ENCODE data around the gene GET3. TPM values are rescaled to one million over a fixed set of nuclear protein-coding genes. Genes with fewer than 3 reads are reported as not detected.
A peak's percentile ranks its signal among the peaks of the same experiment; 100 is the strongest.

GET3 gene
- total and polyA plus RNA-seq, 4 donors = 22.8 to 44.1 (median 27.2) TPM

- Histone ChIP-seq H3K27me3 (ENCODE audit: control insufficient read depth in 4 of 4, insufficient read depth in 4 of 4, low read length in 3 of 4) (no peaks in the 10 kb centered on the region), H3K27ac (ENCODE audit: low read depth in 1 of 2, low read length in 2 of 2) (peak overlapping the region; percentile 26 to 79), H3K4me3 (ENCODE audit: low read depth in 1 of 3, low read length in 3 of 3) (peak overlapping the region; percentile 54 to 98 (median 78)), H3K36me3 (ENCODE audit: control insufficient read depth in 4 of 4, insufficient read depth in 3 of 4, low read depth in 1 of 4, low read length in 3 of 4) (peaks cover 0 to 8% (median 3%) of the 10 kb centered on the region in 4 donors), H3K9ac (ENCODE audit: low read depth in 1 of 2, low read length in 2 of 2) (peak overlapping the region; percentile 45 to 79), H3K9me3 (ENCODE audit: control insufficient read depth in 4 of 4, low read length in 3 of 4) (no peaks in the 10 kb centered on the region), H3K4me1 (ENCODE audit: control insufficient read depth in 4 of 4, insufficient read depth in 4 of 4, low read length in 3 of 4) (peaks cover 6 to 42% (median 35%) of the 10 kb centered on the region in 4 donors)
- DNase-seq (ENCODE audit: low spot score) = peak; percentile 71
- under 1% methylated on average over 65 of the region's 65 CpGs for WGBS
- TF ChIP-seq EGR1 (IDR thresholded peaks at IDR 0.05; ENCODE audit: low read depth in 2 of 2) (no peak), FOXA2 (IDR thresholded peaks at IDR 0.05) (no peak), SP1 (IDR thresholded peaks at IDR 0.05) (no peak), ATF3 (IDR thresholded peaks at IDR 0.05) (no peak), YY1 (IDR thresholded peaks at IDR 0.05) (no peak), CTCF (IDR thresholded peaks at IDR 0.05; ENCODE audit: low read depth, low read length, missing input control) (no peak), RXRA (IDR thresholded peaks at IDR 0.05) (peak in 1 of 2 donors; percentile 30), RAD21 (IDR thresholded peaks at IDR 0.05) (no peak), HNF4A (conservative IDR thresholded peaks at IDR 0.05) (no peak)
These were observed 15.4 kb upstream of the GET3 start for GRCh38 chr19:12721656-12722565.

- H3K9ac ChIP-seq (ENCODE audit: low read depth in 1 of 2, low read length in 2 of 2) = peak overlapping the region; percentile 17 to 84
- H3K36me3 ChIP-seq (ENCODE audit: control insufficient read depth in 4 of 4, insufficient read depth in 3 of 4, low read depth in 1 of 4, low read length in 3 of 4) = peaks cover 0 to 7% (median 3%) of the 10 kb centered on the region in 4 donors
- 3% methylated on average over 32 of the region's 32 CpGs for WGBS
- peaks cover 6 to 43% (median 34%) of the 10 kb centered on the region in 4 donors for H3K4me1 ChIP-seq (ENCODE audit: control insufficient read depth in 4 of 4, insufficient read depth in 4 of 4, low read length in 3 of 4)
- H3K27ac ChIP-seq (ENCODE audit: low read depth in 1 of 2, low read length in 2 of 2) = peak overlapping the region; percentile 26 to 79
- peak; percentile 89 for DNase-seq (ENCODE audit: low spot score)
- peak overlapping the region; percentile 49 to 98 (median 73) for H3K4me3 ChIP-seq (ENCODE audit: low read depth in 1 of 3, low read length in 3 of 3)
- no peaks in the 10 kb centered on the region for H3K9me3 ChIP-seq (ENCODE audit: control insufficient read depth in 4 of 4, low read length in 3 of 4)
- no peaks in the 10 kb centered on the region for H3K27me3 ChIP-seq (ENCODE audit: control insufficient read depth in 4 of 4, insufficient read depth in 4 of 4, low read length in 3 of 4)
- TF ChIP-seq FOXA2 (IDR thresholded peaks at IDR 0.05) (no peak), SP1 (IDR thresholded peaks at IDR 0.05) (peak; percentile 67), JUND (IDR thresholded peaks at IDR 0.05) (no peak), ATF3 (IDR thresholded peaks at IDR 0.05) (peak; percentile 34), NR2F2 (IDR thresholded peaks at IDR 0.05) (no peak), REST (IDR thresholded peaks at IDR 0.05) (no peak), EGR1 (IDR thresholded peaks at IDR 0.05; ENCODE audit: low read depth in 2 of 2) (no peak), YY1 (IDR thresholded peaks at IDR 0.05) (peak; percentile 64), RXRA (IDR thresholded peaks at IDR 0.05) (peak in 1 of 2 donors; percentile 29), MAX (IDR thresholded peaks at IDR 0.05) (no peak), CTCF (IDR thresholded peaks at IDR 0.05; ENCODE audit: low read depth, low read length, missing input control) (no peak), HNF4G (IDR thresholded peaks at IDR 0.05) (no peak), ZBTB33 (IDR thresholded peaks at IDR 0.05) (no peak), GABPA (IDR thresholded peaks at IDR 0.05 in 1 of 2, conservative IDR thresholded peaks at IDR 0.05 in 1 of 2) (peak in 1 of 2 donors; percentile 88), FOXA1 (IDR thresholded peaks at IDR 0.05) (no peak), TAF1 (conservative IDR thresholded peaks at IDR 0.05) (peak; percentile 21)
These were observed 14.5 kb upstream of the GET3 start for GRCh38 chr19:12722566-12723380.

All from liver (tissue), 9 donors.